H1 (cell line): ENCODE data around the gene TEKT5. TPM values are rescaled to one million over a fixed set of nuclear protein-coding genes. Genes with fewer than 3 reads are reported as not detected.
A peak's percentile ranks its signal among the peaks of the same experiment; 100 is the strongest.

Experiments used
- CTCF ChIA-PET: fragments of 300-600 bp; sonication (Branson Sonifier 250); formaldehyde crosslinking; loops from one replicate; lab custom pipeline; 2021; ENCODE audit not compliant: partially characterized antibody; lab: Charles Lee
- POLR2A ChIA-PET: fragments of 300-600 bp; sonication (Branson Sonifier 250); formaldehyde crosslinking; loops from one replicate; lab custom pipeline; 2021; ENCODE audit warnings: inconsistent platforms; ENCODE audit not compliant: partially characterized antibody; lab: Charles Lee
- DNase-seq, 2 experiments: peaks; one replicate each; pipeline versions ENCODE4 v3.0.0 to v3.0.0-alpha.2; 2010 to 2022; ENCODE audit warnings: low spot score in 2 of 2, low read depth in 1 of 2, mixed read lengths in 1 of 2
- FAIRE-seq: peaks from 2 replicates; lab custom pipeline; 2011; peaks lifted over from hg19 to GRCh38; lab: Jason Lieb, UNC
- H2AFZ ChIP-seq: 2 replicates; pipeline ENCODE4 v1.8.1; 2012; ENCODE audit warnings: low read length, inconsistent platforms
- H2AK5ac ChIP-seq: 2 replicates; pipeline ENCODE4 v1.6.1; 2013; ENCODE audit warnings: low read depth, low read length
- H2BK120ac ChIP-seq: replicated peaks from 2 replicates; pipeline ENCODE3; 2013; ENCODE audit warnings: low read depth, low read length, inconsistent platforms
- H2BK12ac ChIP-seq: 2 replicates; pipeline ENCODE4 v1.6.1; 2013; ENCODE audit warnings: low read depth, low read length
- H2BK15ac ChIP-seq: 2 replicates; pipeline ENCODE4 v1.6.1; 2013; ENCODE audit warnings: low read length
- H2BK20ac ChIP-seq: 2 replicates; pipeline ENCODE4 v1.6.1; 2013; ENCODE audit warnings: low read length
- H2BK5ac ChIP-seq: 2 replicates; pipeline ENCODE4 v1.6.1; 2013; ENCODE audit warnings: low read depth, low read length
- H3K14ac ChIP-seq: 2 replicates; pipeline ENCODE4 v1.6.1; 2013; ENCODE audit warnings: inconsistent platforms; ENCODE audit not compliant: insufficient read length
- H3K18ac ChIP-seq: 2 replicates; pipeline ENCODE4 v1.6.1; 2013; ENCODE audit warnings: low read length; ENCODE audit errors: extremely low read depth
- H3K23ac ChIP-seq: 2 replicates; pipeline ENCODE4 v1.6.1; 2013; ENCODE audit warnings: inconsistent platforms; ENCODE audit not compliant: insufficient read length
- H3K23me2 ChIP-seq: 2 replicates; pipeline ENCODE4 v1.6.1; 2013; ENCODE audit warnings: low read depth, low read length
- H3K27ac ChIP-seq: 2 replicates; pipeline ENCODE4 v1.6.1; 2011; ENCODE audit warnings: low read depth, low read length, inconsistent platforms
- H3K27me3 ChIP-seq, 4 experiments: replicated peaks in 1 of 4; 1 replicate in 1 of 4; 2 replicates in 3 of 4; pipeline versions ENCODE4 v1.6.1 to v1.8.1; 2011 to 2013; ENCODE audit warnings: low read length in 3 of 4, mild to moderate bottlenecking in 3 of 4, inconsistent platforms in 2 of 4, mixed read lengths in 2 of 4, moderate library complexity in 1 of 4; ENCODE audit not compliant: control insufficient read depth in 3 of 4, insufficient read depth in 3 of 4; ENCODE audit errors: extremely low read depth in 1 of 4
- H3K36me3 ChIP-seq, 4 experiments: 2 replicates each; pipeline versions ENCODE4 v1.6.1 to v1.8.1; 2011 to 2013; ENCODE audit warnings: mild to moderate bottlenecking in 4 of 4, low read length in 3 of 4, moderate library complexity in 2 of 4, control low read depth in 1 of 4, inconsistent platforms in 1 of 4; ENCODE audit not compliant: insufficient read depth in 4 of 4, control insufficient read depth in 2 of 4
- H3K4ac ChIP-seq: replicated peaks from 2 replicates; pipeline ENCODE3; 2013; ENCODE audit warnings: low read length, low read depth, mixed read lengths, inconsistent platforms; ENCODE audit not compliant: insufficient read length
- H3K4me1 ChIP-seq, 4 experiments: replicated peaks in 1 of 4; 1 replicate in 1 of 4; 2 replicates in 3 of 4; pipeline versions ENCODE4 v1.6.1 to v1.8.1; 2011 to 2013; ENCODE audit warnings: low read length in 3 of 4, inconsistent platforms in 2 of 4, mixed read lengths in 1 of 4; ENCODE audit not compliant: insufficient read depth in 4 of 4, control insufficient read depth in 3 of 4
- H3K4me2 ChIP-seq, 2 experiments: 2 replicates each; pipeline versions ENCODE4 v1.6.1 to v1.8.1; 2011 to 2013; ENCODE audit warnings: low read depth in 2 of 2, low read length in 2 of 2, control low read depth in 1 of 2, inconsistent platforms in 1 of 2, mild to moderate bottlenecking in 1 of 2; ENCODE audit not compliant: insufficient read depth in 1 of 2
- H3K4me3 ChIP-seq, 4 experiments: fragments of 200-600, 300-600 bp in 1 of 4; sonication (generic), shearing (Covaris generic), sonication (Bioruptor Twin) in 1 of 4; 2 replicates each; pipeline versions ENCODE4 v1.5.1 to v1.8.1; 2011 to 2016; ENCODE audit warnings: low read length in 4 of 4, low read depth in 3 of 4, control low read depth in 2 of 4, inconsistent platforms in 2 of 4, mild to moderate bottlenecking in 2 of 4, mixed read lengths in 1 of 4, moderate library complexity in 1 of 4; ENCODE audit not compliant: insufficient read depth in 2 of 4; ENCODE audit errors: extremely low read depth in 1 of 4
- H3K56ac ChIP-seq: replicated peaks from 2 replicates; pipeline ENCODE3; 2013; ENCODE audit warnings: low read depth, mild to moderate bottlenecking, mixed read lengths, low read length, inconsistent platforms; ENCODE audit not compliant: insufficient read length
- H3K79me1 ChIP-seq: 2 replicates; pipeline ENCODE4 v1.6.1; 2013; ENCODE audit warnings: low read depth, low read length, control low read depth
- H3K79me2 ChIP-seq, 2 experiments: 2 replicates each; pipeline versions ENCODE4 v1.6.1 to v1.8.1; 2012 to 2013; ENCODE audit warnings: low read length in 2 of 2, mild to moderate bottlenecking in 2 of 2, inconsistent platforms in 1 of 2; ENCODE audit not compliant: insufficient read depth in 2 of 2, control insufficient read depth in 1 of 2
- H3K9ac ChIP-seq, 4 experiments: replicated peaks in 1 of 4; 1 replicate in 1 of 4; 2 replicates in 3 of 4; pipeline versions ENCODE4 v1.6.1 to v1.8.1; 2011 to 2013; ENCODE audit warnings: low read depth in 3 of 4, low read length in 3 of 4, control low read depth in 2 of 4, mild to moderate bottlenecking in 2 of 4, moderate library complexity in 2 of 4, inconsistent platforms in 1 of 4; ENCODE audit errors: extremely low read depth in 1 of 4
- H3K9me3 ChIP-seq, 2 experiments: 2 replicates each; pipeline versions ENCODE4 v1.6.1 to v1.8.1; 2012 to 2013; ENCODE audit warnings: mild to moderate bottlenecking in 2 of 2, moderate library complexity in 2 of 2, control low read depth in 1 of 2, inconsistent platforms in 1 of 2, low read depth in 1 of 2, low read length in 1 of 2, mixed read lengths in 1 of 2; ENCODE audit not compliant: insufficient read depth in 2 of 2
- H4K20me1 ChIP-seq, 2 experiments: replicated peaks in 1 of 2; 2 replicates each; pipeline versions ENCODE3 to v1.8.1; 2011 to 2013; ENCODE audit warnings: inconsistent platforms in 2 of 2, low read length in 2 of 2, mild to moderate bottlenecking in 1 of 2; ENCODE audit not compliant: insufficient read depth in 2 of 2, control insufficient read depth in 1 of 2
- H4K5ac ChIP-seq: 2 replicates; pipeline ENCODE4 v1.6.1; 2013; ENCODE audit warnings: low read length, low read depth, mixed read lengths, inconsistent platforms; ENCODE audit not compliant: insufficient read length
- H4K8ac ChIP-seq: 2 replicates; pipeline ENCODE4 v1.8.0; 2013; ENCODE audit warnings: mild to moderate bottlenecking, moderate library complexity, low read length, inconsistent platforms; ENCODE audit not compliant: insufficient read depth; ENCODE audit errors: extremely low read depth
- H4K91ac ChIP-seq: replicated peaks from 2 replicates; pipeline ENCODE3; 2013; ENCODE audit warnings: low read length, mixed read lengths, inconsistent platforms; ENCODE audit not compliant: insufficient read length
- ASH2L ChIP-seq: fragments of 200-600, 300-600 bp; sonication (generic); IDR thresholded peaks from one replicate; pipeline ENCODE4 v1.7.1; 2017; ENCODE audit warnings: low read length
- CBX5 ChIP-seq: fragments of 300-800, 300-1000 bp; sonication (generic); IDR thresholded peaks from 2 replicates; pipeline ENCODE4 v1.7.1; 2016; ENCODE audit warnings: antibody characterized with exemption, low read length, low read depth
- CTBP2 ChIP-seq: IDR thresholded peaks from 2 replicates; pipeline ENCODE4 v1.7.0; 2011; ENCODE audit warnings: borderline replicate concordance, mild to moderate bottlenecking, moderate library complexity, mixed read lengths, low read length; ENCODE audit not compliant: insufficient read depth, insufficient read length
- FOSL1 ChIP-seq: IDR thresholded peaks from 2 replicates; pipeline ENCODE4 v1.6.1; 2011; ENCODE audit warnings: mild to moderate bottlenecking, low read depth, low read length, moderate library complexity; ENCODE audit not compliant: insufficient read depth
- HDAC6 ChIP-seq: IDR thresholded peaks from one replicate; pipeline ENCODE4 v1.7.1; 2012; ENCODE audit warnings: low read depth, mild to moderate bottlenecking, inconsistent platforms, low read length, moderate library complexity
- JUN ChIP-seq: IDR thresholded peaks from 2 replicates; pipeline ENCODE4 v1.6.1; 2011; ENCODE audit warnings: low read depth, mild to moderate bottlenecking, improper control_type of control experiment, low read length
- MAFK ChIP-seq: IDR thresholded peaks from 2 replicates; pipeline ENCODE4 v1.6.1; 2012; ENCODE audit warnings: low read depth, mild to moderate bottlenecking, improper control_type of control experiment, low read length
- NRF1 ChIP-seq: IDR thresholded peaks from 2 replicates; pipeline ENCODE4 v1.6.1; 2011; ENCODE audit warnings: mild to moderate bottlenecking, low read depth, low read length, improper control_type of control experiment
- SIX5 ChIP-seq: IDR thresholded peaks from 2 replicates; pipeline ENCODE4 v1.6.1; 2011; ENCODE audit warnings: mild to moderate bottlenecking, low read depth, low read length
- SUZ12 ChIP-seq: fragments of 200-600 bp; sonication (generic); IDR thresholded peaks from 2 replicates; pipeline ENCODE4 v1.6.1; 2012; ENCODE audit warnings: mild to moderate bottlenecking, inconsistent platforms, low read length, moderate library complexity, mixed read lengths
- YY1 ChIP-seq: IDR thresholded peaks from 2 replicates; pipeline ENCODE4 v1.6.1; 2011; ENCODE audit warnings: low read depth, mild to moderate bottlenecking, low read length
- WGBS, 2 experiments: shearing (Covaris generic) in 1 of 2; methylation state at CpG; one replicate each; pipeline versions ENCODE4 v1.1.6 to v1.1.7; 2013 to 2015; ENCODE audit warnings: low lambda C conversion rate in 2 of 2, mixed read lengths in 2 of 2, inconsistent platforms in 1 of 2, low coverage in 1 of 2, missing lambda C conversion rate in 1 of 2; ENCODE audit not compliant: insufficient replicate concordance in 2 of 2, insufficient coverage in 1 of 2, insufficient read length in 1 of 2; ENCODE audit errors: extremely low coverage in 1 of 2, missing lambda C conversion rate in 1 of 2; 5-methylcytosine and 5-hydroxymethylcytosine counted together
- polyA plus RNA-seq, 7 experiments: library from polyadenylated mRNA; depleted of rRNA in 3 of 7; stranded (reverse) in 5 of 7; unstranded in 2 of 7; fragments of >200 nt in 5 of 7; fragments of 200-250 nt in 2 of 7; gene quantifications; 1 replicate in 5 of 7; 2 replicates in 1 of 7; 4 replicates in 1 of 7; pipeline versions ENCODE4 v1.2.1 to v1.2.3, GENCODE V29; 2011 to 2013; ENCODE audit warnings: missing spikeins in 2 of 7, mixed read lengths in 2 of 7
- total RNA-seq: library from RNA; stranded (reverse); fragmentation: NEBNext Ultra II Directional; extraction: Animal tissue kit (Norgen Biotek cat#: 25700); gene quantifications from 2 replicates; pipeline ENCODE4 v1.2.1, GENCODE V29; 2021

Gene TEKT5
- total and polyA plus RNA-seq, 2 of the 8 experiments (the other 6 are each of a cell fraction or from before 2014, with no cell fraction given), result 0.95 TPM; not detected in 1

DNA sequence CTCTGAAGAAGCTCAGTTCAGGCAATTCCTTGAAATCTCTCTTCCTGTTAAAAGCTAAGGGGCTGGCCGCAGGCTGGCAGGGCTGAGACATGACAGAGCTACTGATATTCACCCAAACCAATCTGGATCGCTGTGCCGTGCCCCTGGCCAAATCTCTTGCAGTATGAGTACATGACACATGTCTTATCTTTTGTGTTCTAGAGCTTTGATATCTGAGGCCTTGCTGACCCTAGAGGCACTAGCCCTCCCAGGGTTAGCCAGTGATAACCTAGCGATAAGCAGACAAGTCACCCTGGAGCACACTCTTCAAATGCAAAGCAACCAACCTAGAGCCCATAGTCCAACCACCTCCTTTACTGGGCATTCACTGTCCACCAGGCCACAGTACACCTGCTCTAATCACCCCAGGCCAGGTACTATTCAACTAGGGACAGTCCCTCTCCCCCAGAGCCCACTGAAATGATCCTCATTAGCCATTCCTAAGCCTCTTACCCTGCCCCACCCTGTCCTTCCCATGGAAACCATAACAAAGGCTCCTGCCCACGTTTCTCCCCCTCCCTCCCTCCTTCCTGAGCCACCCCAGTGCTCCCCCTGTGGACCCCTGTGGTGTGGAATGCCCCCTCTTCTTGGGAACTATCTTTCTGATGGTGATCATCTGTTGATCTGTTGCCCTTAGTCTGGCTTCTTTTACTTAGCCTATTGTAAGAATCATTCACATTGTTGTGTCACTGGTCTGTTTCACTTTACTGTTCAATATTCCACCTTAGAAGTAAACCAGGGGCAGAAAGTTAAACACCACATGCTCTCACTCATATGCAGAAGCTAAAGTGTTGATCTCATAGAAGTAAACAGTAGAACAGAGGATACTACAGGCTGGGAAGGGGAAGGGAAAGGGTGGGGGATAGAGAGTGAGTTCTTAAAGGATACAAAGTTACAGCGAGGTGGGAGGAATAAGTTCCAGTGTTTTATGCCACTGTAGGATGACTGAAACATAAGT is 52.5 kb downstream of the TEKT5 start:
- Histone ChIP-seq H3K36me3 (no peaks in the 10 kb centered on the region), H2BK20ac (peak overlapping the region; percentile 92), H2BK15ac (no peak overlapping the region), H3K9me3 (no peaks in the 10 kb centered on the region), H3K27me3 (no peaks in the 10 kb centered on the region; a peak in 1 of 7 replicates), H2BK12ac (0 out of 2 replicates have a peak overlapping the region, but pooled peaks have one; percentile 12), H3K56ac (no peak overlapping the region), H3K18ac (peak overlapping the region; percentile 55), H3K14ac (no peak overlapping the region), H3K79me2 (no peaks in the 10 kb centered on the region), H3K9ac (no peak overlapping the region), H3K4ac (no peak overlapping the region), H3K4me3 (peak overlapping the region in 1 of 4 experiments; percentile 35; a peak in 1 of 8 replicates), H4K20me1 (no peaks in the 10 kb centered on the region), H2AFZ (no peak overlapping the region), H2BK5ac (no peak overlapping the region), H3K27ac (no peak overlapping the region), H4K8ac (no peak overlapping the region), H3K4me1 (peaks cover 2 to 15% (median 12%) of the 10 kb centered on the region in 4 experiments; a peak in 4 of 7 replicates), H3K79me1 (no peaks in the 10 kb centered on the region), H4K5ac (no peak overlapping the region), H3K23ac (no peak overlapping the region), H2AK5ac (0 out of 2 replicates have a peak overlapping the region, but pooled peaks have one; percentile 42), H3K23me2 (no peaks in the 10 kb centered on the region), H4K91ac (no peak overlapping the region), H2BK120ac (peak overlapping the region; percentile 18), H3K4me2 (peak overlapping the region; percentile 45 to 54)
- ChIA-PET CTCF (interaction anchor here (0.8 to 1.8 kb wide), 9 partner anchors 9 to 714 kb away, joined by 3 to 5 read pairs (median 3); no protein-coding TSS in a partner anchor), POLR2A (interaction anchor here (0.6 to 1.8 kb wide), 4 partner anchors 15 to 85 kb away, joined by 3 to 4 read pairs (median 3); no protein-coding TSS in a partner anchor)
- FAIRE-seq, result no peak
- 50% methylated on average over 5 of the region's 6 CpGs; no CpG with 5 or more reads in 1 of the 2 experiments for WGBS, 2 experiments
- DNase-seq, result peak; percentile 68 to 73
- TF ChIP-seq MAFK (no peak), HDAC6 (no peak), ASH2L (no peak), CBX5 (no peak), SUZ12 (no peak), SIX5 (no peak), CTBP2 (no peak), FOSL1 (no peak), NRF1 (no peak), YY1 (0 out of 2 replicates have a peak, but pooled peaks have one; percentile 15), JUN (no peak)
